Activated CD4-positive, alpha-beta T cell treated with anti-CD3 and anti-CD28 coated beads, Interleukin-2, amount 50 U/mL, for 16 hours (primary cell): ENCODE data around the gene SFT2D1.
"Not testable (repeated sequence)": the region's sequence is repeated elsewhere in the genome, so short reads cannot be mapped to it uniquely, and the experiment has no call there.

Experiments used
- DNase-seq: peaks from one replicate; pipeline ENCODE4 v3.0.0-alpha.2; 2020

The SFT2D1 gene

DNA sequence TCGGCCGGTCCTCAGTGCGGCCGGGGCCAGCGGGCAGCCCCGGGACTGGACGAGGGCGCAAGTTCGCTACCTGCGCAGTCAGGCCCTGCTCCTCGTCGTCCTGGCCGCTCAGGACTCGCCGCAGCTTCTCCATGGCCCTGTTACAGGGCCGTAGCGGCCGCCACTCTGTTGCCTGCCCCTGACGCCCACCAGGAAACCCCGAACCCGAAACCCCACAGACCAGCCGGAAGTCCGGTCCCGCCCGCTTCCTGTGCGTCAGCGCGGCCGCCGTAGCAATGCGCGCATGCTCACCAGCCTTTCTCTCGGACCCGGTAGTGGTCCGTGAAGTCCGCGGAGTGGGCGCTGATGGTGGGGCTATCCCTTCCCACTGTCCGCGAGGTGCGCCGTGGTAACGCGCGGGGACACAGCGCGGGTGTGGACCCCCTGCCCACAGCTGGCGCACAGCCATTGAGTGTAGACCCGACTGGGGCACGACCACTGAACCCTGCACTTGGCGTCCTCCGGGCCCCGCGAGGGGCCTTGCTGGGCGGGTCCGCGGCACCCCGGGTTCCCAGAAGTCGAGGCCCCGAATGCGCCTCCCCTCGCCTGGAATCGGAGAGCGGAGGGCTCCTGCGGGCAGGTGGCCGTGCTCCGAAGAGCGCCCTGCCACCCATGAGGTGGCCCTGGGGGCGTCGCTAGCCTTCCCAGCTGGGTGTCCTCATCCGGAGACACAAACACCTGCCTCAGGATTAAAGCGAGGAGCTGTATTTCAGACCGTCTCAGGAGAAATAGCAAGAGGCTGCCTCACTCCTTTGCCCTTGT, at the start of gene SFT2D1:
Gene SFT2D1 (minus strand): TSS at position 197 of the 801 bp plus-strand sequence. CDS start 64 bp downstream, at position 133.
- DNase-seq, result peak; percentile 86

DNA sequence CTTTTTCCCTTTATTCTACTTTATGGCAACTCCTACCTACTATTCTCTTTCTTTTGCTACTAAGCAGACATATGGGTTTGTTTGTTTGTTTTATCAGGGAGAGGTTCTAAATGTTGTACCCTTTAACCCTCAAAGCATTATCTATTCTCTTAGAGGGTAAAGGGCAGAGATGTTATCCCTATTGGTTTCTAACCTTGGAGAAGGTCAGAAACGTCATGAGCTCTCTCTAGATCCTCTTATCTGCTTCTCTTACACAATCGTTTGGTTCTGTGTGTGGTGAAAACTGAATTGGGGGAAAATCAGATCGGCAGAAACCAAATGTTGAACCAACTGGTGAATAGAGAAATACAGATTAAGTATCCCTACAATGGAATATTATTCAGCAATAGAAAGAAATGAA, 46.8 kb upstream of the SFT2D1 start:
- DNase-seq, result no peak

- DNase-seq, result no peak
Observed at GRCh38 chr6:166388290-166389004, 46.1 kb upstream of the SFT2D1 start.

- no peak for DNase-seq
Observed at GRCh38 chr6:166387642-166388289, 45.4 kb upstream of the SFT2D1 start.

DNA sequence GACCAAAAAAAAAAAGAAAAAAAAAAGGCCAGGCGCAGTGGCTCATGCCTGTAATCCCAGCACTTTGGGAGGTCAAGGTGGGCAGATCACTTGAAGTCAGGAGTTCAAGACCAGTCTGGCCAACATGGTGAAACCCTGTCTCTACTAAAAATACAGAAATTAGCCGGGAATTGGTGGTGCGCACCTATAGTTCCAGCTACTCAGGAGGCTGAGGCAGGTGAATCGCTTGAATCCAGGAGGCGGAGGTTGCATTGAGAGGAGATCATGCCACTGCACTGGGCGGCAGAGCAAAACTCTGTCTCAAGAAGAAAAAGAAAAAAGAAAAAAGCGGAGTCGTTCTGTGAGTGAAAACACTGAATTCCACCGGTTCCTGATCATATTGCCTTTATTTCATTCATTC, 44.8 kb upstream of the SFT2D1 start:
- DNase-seq, result not testable (repeated sequence)

DNA sequence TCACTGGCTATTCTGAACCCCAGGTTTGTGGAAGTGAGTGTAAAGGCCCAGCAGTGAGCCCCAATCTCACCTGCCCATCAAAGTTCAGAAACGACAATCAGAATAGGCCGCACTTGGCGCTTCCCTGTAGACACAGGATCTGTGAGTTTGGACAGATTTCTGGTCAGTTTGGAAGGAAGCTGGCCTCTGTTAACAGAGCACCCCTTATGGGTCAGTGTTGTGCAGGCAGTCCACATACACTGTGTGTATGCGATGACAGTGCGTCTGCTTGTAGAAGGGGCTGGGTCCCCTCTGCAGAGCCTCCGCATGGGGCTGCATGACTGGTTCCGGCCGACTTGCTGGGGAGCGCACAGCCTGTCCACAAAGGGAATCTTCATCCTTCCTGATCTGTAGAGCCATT, 43.8 kb upstream of the SFT2D1 start:
- no peak for DNase-seq

DNA sequence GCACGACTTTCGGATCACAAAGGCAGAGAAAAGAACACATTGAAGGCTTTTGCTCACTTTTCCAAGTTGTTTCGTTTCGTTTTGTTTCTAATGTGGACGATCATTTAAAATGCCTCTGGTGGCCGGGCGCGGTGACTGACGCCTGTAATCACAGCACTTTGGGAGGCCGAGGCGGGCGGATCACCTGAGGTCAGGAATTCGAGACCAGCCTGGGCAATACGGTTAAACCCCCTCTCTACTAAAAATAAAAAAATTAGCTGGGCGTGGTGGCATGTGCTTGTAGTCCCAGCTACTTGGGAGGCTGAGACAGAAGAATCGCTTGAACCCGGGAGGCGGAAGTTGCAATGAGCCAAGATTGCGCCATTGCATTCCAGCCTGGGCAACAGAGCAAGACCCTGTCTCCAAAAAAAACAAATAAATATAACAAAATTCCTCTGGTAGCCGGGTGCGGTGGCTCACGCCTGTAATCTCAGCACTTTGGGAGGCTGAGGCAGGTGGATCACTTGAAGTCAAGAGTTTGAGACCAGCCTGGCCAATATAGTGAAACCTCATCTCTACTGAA, 41.5 kb upstream of the SFT2D1 start:
- DNase-seq, result peak; percentile 29

DNA sequence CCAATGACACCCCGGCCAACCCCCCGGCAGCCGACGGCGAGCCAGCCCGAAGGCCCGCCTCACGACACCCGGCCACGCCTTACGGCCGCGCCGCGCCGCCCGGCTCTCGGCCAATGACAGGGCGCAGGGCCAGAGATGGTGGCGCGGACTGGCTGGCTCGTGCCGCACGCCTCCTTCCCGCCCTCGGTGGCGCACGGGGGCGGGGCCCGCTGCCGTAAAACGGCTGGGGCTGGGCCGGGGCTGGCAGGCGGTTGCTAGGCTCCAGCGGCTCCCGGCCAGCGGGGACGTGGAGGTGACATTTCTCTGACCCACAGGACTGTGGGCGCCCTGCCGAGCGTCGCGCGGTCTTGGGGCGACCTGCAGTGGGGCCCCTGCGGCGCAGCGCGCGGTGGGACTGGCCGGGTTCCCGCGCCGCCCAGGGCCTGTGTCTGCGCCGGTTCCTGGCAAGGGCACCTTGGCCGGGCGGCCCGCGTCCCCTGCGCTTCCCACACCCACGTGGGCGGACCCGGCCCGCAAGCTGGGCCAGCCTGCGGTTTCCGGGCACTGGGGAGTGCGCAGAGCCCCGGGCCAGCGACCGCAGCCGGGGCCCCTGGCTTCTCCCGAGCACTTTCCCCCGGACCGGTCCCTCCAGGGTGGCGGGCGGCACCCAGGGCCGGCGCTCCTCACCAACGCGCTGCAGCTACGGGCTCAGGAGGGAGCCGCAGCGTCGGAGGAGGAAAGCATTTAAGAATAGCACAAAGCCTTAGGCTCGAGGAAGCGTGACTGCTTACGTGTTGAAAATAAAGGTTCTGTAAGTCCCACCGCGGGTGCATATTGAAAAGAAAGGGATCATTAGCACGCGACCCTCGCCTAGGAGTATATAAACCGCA, 40.8 kb upstream of the SFT2D1 start, which contains the start of gene MPC1:
Gene MPC1 (minus strand): TSS at position 8 of the 869 bp plus-strand sequence. CDS start 64 bp downstream, outside the sequence.
- DNase-seq, result peak; percentile 96

GRCh38 chr6:166382500-166382932, 40.2 kb upstream of the SFT2D1 start:
- DNase-seq, result no peak

DNA sequence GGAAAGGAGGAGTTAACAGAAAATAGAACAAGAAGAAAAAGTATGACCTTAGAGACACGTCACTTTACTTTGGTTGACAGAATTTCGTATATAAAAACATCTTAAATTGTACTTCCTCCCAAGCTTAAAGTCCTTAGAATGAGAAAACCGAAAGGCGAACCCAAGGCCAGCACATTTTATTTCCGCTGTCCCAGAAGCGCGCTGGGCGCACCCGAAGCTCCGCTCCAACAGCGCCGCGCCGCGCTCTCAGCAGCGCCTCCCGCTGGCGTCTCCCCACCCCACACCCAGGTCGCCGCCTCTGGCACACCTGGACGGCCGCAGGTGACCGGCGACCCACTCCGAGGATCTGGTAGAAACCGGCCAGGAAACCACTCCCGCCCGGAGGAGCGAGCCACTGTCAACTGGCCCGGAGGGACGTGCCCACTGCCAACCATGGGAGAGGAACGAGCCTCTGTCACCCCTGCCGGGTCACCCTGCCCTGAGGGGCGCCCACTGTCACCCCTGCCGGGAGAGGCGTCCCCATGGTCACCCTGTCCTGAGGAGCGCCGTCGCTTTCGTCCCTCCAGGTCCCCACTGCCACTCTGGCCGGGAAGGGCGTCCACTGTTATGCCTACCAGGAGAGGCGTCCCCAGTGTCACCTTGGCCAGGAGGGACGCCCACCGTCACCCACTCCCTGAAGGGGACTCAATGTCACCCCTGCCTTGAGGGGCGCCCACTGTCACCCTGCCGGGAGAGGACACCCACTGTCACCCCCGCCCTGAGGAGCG, 39.6 kb upstream of the SFT2D1 start:
- DNase-seq, result peak; percentile 79

GRCh38 chr6:166381381-166381732, 39.0 kb upstream of the SFT2D1 start:
- no peak for DNase-seq

- DNase-seq, result no peak
Observed at GRCh38 chr6:166379800-166380199, 37.5 kb upstream of the SFT2D1 start.

DNA sequence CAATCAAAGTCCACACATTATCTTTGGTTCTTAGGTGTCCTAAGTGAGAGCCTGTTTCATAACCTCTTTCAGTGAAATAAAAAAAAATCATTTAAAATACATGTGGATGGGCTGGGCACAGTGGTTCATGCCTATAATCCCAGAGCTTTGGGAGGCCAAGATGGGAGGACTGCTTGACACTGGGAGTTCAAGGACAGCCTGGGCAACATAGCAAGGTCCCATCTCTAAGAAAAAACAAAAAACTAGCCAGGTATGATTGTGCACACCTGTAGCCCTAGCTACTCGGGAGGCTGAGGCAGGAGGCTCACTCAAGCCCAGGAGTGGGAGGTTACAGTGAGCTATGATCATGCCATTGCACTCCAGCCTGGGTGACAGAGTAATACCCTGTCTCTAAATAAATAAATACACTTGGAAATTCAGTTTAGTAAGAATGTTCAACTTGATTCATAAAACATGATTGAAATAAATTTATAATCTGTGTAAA, 36.8 kb upstream of the SFT2D1 start:
- no peak for DNase-seq

DNA sequence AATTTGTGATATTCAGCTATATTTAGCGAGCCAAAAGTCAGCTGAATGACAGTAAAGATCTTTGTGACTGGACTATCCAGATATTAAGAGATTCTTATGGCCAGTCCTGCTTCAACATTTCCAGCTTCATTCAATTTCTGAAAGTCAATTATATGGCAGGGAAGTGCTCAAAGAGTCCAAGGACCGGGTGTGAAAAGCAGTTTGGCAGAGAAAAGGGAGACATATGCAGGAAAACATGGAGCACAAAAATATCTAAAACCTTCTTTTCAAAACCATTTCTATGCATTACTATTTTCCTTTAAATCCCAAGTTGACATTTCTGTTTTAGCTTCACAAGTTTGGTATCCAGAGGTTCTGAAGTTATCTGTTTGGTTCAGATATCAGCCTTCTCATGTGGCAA, 35.4 kb upstream of the SFT2D1 start:
- no peak for DNase-seq

DNA sequence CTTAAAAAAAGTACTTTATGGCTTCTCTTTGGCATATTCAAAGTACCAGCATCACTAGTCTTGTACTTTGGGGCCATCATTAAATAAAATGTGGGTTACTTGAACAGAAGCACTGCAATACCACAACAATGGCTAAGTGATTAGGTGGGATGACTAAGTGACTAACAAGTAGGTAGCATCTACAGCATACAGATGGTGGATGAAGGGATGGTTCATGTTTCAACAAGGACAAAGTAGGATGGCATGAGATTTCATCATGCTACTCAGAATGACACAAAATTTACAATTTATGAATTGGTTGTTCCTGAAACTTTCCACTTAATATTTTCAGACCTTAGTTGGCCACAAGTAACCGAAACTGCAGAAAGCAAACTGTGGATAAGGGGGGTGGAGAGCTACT, 32.7 kb upstream of the SFT2D1 start:
- no peak for DNase-seq

- no peak for DNase-seq
Observed at GRCh38 chr6:166370489-166370888, 28.1 kb upstream of the SFT2D1 start.

GRCh38 chr6:166369782-166370181, 27.4 kb upstream of the SFT2D1 start:
- DNase-seq, result no peak

DNA sequence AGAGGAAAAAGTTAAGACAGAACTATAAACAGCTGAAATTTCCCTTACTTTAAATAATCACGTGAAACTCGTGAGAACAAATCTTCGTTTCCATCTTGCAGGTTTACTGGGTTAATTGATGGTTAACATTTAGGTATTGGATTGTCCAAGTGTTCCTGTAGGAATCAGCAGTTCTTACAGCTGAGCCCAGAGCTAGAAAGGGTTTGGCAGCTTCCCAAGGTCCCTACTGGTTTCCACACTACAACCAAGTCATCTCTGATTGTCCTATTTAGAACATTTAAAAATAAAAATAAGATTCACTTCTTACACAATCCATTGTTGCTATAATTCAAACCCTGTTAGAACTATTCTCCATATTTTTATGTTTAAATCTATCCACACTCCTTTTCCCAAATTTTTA, 24.6 kb upstream of the SFT2D1 start:
- DNase-seq, result no peak

DNA sequence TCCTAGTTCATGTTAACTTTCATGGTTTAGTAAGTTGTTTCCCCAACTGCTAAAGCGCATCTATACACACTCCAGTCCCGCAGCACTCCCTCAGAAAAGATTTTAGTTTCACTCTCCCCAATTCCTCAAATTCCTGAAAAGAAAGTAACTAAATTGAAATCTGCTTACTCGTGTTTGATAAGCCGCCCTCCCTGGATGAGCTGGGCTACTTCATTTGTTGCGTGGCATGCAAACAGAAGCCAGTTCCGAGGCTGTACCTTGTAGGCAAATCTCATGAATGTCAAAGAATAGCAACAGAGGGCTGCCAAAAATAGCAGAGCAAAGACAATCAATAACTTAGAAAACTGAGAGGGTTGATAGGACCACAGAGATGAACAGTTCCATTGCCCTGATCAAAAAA, 23.5 kb upstream of the SFT2D1 start:
- DNase-seq, result no peak

DNA sequence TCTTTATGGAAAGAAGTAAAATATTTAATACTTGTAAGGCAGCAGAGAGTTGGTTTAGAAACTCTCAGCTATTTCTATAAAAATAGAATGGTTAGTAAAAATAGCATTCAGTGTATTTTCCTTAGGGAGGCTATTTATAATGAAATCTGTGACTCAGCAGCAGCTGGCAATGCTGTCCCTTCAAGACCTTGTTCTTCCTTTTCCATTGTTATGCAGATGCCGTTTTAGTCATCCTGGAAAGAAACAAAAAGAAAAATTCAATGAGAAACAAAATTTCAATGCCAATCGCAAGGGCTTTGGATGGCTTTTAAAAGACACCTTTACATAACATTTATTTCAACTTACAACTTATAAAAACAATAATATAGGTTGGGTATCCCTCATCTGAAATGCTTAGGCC, 22.9 kb upstream of the SFT2D1 start:
- DNase-seq, result no peak

DNA sequence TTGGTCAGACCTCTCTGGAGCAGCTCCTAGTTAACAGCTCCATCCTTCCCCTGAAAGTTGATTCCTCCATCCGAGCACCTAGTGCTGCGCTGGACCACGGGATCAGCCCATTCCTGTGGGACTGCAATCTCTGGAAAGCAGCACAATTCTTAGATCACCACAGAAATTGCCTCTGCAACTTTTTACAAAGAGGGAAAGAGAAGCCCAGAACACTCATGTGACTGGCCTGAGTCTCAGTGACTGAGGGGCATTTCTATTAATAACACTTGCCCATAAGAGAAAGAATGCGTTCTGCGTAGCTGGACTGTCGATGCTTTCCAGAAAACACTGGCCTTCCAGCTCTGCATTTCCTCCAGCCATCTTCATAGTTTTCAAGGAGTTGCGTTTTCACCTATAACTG, 22.1 kb upstream of the SFT2D1 start:
- no peak for DNase-seq
